NCI-H1436 (cell line): Measurements from ENCODE around the gene KRT76.
A peak's percentile ranks its signal among the peaks of the same experiment; 100 is the strongest.
"Not testable (repeated sequence)": the region's sequence is repeated elsewhere in the genome, so short reads cannot be mapped to it uniquely, and the experiment has no call there.

Source experiments
- DNase-seq: peaks from one replicate; lab custom pipeline; 2025; lab: John Stamatoyannopoulos, UW

KRT76 gene

DNA sequence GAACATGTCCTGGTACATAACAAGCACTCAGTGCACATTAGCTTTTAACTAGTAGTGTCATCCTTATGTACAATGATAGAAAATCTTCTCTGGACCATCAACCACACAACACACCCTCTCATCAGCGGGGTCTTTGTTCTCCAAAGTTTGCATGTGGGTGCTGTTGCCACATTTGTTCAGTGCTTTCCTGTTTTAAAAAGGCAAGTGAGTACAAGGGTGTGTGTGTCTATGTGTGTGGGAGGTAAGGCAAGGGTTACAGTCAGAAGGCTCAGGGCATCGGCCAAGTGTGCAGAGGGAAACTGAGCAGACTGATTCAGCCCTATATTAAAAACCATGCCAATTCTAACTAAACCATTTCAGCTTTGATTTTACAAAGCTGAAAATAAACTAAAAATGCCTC is 17.9 kb downstream of the KRT76 start:
- DNase-seq = no peak

- no peak for DNase-seq
Measured at GRCh38 chr12:52757449-52758176, 19.5 kb downstream of the KRT76 start.

DNA sequence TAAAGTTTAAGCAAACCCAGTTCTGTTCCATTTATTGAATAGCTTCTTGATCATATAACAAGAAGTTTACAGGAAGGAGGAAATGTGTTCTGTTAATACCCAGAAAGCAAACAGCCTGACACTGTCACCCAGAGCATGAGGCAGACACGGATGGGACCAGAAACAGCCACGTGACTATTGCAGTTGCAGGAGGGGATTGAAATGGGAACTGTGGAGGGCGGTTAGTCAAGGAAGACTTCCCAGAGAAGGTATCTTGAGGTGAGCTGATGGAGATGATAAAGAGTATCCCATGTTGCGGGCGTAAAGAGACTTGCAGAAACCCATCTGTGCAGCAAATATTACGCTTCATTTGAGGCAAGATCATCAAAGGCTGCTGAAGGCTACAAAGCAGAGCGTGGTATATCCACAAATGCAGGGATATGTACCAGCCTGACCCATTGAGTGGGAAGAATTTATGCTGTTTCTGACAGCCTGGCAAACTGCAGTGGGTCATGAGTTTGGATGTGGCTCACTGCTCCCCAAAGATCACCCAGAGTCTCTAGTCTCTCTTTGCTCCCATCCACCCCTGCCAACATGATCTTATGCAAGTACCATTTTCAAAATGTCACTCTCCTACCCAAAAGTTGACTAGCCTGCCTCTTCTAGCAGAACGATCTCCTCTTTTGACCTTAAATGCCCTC is 20.7 kb downstream of the KRT76 start:
- DNase-seq = no peak

- no peak for DNase-seq
Measured at GRCh38 chr12:52755533-52755932, 21.6 kb downstream of the KRT76 start.

DNA sequence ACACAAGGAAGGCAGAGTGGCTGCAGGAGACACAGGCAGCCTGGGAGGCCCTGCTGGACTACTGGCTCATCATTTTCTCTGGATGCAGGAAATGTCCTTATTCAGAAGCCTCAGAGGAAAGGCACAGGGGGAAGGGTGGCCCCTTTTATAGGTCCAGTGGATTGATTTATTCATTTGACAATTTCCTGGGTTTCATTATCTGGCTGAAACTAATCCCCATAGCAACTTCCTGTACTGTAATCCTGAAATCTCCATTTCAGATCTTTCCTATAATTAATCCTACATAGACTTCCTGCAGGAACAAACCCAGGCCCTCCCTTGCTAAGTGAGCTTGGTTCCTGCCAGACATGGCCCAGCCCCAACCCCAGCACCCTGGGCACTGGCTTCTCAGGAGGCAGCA is 23.0 kb downstream of the KRT76 start:
- no peak for DNase-seq

DNA sequence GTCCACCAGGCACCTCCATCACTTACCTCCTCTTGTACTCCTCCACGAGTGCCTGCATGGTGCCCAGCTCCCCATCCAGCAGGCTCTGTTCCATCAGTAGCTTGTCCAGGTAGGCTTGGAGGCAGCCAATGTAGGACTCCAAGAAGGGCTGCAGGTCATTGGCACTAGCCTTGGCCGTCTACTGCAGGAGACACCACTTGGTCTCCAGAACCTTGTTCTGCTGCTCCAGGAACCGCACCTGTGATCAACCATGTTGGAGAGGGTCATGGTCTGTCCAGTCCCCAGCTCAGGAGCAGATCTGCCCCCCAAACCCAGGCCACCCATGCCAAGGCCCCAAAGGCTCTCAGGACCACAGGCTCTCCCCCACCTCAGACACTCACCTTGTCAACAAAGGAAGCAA is 23.9 kb downstream of the KRT76 start:
- DNase-seq = no peak

- no peak for DNase-seq
Measured at GRCh38 chr12:52752516-52752915, 24.6 kb downstream of the KRT76 start.

DNA sequence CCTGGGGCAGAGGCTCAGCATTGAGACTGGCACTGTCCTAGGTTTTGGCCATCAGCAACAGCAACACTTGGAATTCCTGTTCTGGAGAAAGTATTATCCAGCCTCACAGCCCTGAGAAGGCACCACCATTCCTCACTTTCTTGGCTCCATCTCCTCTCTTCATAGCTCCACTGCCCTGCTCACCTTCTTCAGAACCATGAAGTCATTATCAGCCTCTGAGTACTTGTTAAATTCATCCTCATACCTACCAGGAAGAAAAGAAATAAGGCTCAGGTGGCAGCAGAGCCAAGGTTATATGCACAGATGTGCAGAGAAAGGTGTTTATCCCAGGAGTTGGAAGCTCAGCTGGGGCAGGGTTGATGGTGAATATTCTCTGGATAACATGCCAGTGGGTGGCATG is 25.4 kb downstream of the KRT76 start:
- DNase-seq = no peak

DNA sequence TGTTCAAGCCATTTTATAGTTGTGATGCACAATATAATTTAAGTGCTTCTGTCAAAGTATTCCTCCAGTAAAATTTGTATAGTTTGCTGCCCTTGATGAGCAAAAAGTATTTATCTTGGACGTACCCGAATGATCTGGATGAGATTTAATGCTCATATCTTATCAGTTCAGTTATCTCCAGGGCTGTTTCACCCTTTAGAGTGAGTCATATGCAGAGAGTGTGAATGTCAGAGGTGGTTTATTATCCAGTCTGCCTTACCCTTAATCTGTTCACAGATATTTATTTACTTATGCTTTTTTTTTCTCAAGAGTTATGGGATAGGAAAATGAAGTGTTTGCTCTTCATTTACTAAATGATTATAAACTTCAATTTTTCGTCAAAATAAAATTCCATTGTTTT is 26.6 kb downstream of the KRT76 start:
- not testable (repeated sequence) for DNase-seq

GRCh38 chr12:52749827-52750226 is 27.3 kb downstream of the KRT76 start:
- no peak for DNase-seq

DNA sequence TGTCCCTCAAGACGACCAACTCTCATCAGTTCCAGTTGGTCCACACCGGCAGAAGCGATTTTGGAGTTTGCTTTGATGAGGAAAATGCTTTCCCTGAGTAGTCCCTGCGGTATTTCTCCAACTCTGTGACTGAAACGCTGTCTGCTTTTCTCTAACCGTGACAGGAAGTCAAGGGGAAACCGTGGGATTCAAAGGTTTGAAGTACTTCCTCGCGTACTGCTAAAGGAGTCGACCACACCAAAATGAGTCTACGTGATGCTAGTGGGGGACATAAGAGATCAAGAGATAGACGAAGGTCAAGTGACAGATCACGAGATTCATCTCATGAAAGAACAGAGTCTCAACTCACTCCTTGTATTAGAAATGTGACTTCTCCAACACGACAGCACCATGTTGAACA is 28.6 kb downstream of the KRT76 start:
- DNase-seq = no peak

- DNase-seq = no peak
Measured at GRCh38 chr12:52745554-52745953, 31.6 kb downstream of the KRT76 start.

- no peak for DNase-seq
Measured at GRCh38 chr12:52744493-52745156, 32.5 kb downstream of the KRT76 start.

- no peak for DNase-seq
Measured at GRCh38 chr12:52742822-52743457, 34.2 kb downstream of the KRT76 start.

DNA sequence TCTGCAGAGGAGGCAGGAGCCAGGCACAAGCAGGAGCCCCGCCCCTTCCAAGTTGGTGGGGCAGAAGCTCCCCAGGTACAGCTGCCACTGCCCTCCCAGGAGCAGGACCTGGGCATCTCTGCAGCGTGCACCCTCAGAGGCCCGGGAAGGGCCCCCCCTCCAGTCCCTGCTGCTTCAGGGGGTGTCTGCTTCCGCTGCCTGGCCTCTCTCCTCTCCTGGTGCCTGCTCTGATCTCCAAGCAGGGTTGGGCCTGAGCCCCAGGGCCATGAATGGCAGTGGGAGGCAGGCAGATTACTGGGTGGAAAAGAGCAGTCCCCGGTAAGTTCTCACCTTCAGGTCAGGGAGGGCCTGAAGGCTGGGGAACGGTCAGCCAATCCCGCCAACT is 35.0 kb downstream of the KRT76 start:
- no peak for DNase-seq

DNA sequence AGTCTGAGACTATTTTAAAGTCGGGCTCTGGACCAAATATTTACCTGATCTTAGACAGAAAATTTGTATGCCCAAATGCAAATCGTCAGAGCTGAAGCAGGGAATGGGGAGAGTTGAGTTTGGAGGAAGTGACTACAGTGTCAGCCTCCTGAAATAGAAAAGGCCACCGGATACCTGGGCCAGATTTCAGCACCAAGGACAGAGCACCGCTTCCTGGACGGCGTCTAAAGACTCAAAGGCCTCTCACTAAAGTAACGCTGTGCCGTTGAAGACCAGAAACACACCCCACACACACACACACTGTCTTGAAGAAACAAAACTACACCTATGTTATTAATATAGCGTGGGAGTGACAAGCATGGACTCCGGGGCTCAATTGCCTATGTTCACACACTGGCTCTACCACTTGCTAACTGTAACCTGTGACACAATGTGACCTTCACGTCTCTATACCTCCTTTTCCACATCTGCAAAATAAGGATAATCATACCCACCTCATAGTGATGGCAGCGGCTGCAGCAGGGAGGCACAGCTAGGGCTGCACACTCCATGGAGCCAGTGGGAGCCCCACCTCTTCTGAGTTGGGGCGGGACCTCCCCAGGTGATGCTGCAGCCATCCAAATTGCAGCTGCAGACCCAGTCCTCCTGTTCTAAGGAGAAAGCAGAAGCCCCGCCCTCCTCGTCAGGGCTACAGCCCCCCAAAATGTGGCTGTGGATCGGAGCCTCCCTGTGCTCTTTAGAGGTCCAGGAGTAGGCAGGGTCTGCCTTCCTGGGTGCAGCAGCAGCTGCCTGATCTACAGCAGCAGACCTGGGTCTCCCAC is 35.6 kb downstream of the KRT76 start:
- DNase-seq = no peak

DNA sequence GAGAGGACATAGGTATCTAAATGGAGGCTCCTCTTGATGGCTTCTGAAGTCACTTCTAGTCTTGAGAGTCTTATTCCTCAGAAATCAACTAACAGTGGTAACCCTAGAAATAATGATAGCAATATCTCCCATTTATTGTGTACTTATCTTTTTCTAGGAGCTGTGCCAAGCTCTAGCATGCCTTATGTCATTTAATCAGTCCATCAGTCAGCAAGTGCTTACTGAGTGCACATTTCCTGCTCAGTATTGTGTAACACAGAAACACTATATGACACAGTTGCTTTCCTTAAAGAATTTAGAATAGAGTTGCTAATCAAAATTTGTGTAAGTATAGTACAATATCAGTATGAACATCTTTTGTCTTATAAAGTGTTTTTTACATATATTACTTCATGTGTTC is 36.6 kb downstream of the KRT76 start:
- peak; percentile 64 for DNase-seq

DNA sequence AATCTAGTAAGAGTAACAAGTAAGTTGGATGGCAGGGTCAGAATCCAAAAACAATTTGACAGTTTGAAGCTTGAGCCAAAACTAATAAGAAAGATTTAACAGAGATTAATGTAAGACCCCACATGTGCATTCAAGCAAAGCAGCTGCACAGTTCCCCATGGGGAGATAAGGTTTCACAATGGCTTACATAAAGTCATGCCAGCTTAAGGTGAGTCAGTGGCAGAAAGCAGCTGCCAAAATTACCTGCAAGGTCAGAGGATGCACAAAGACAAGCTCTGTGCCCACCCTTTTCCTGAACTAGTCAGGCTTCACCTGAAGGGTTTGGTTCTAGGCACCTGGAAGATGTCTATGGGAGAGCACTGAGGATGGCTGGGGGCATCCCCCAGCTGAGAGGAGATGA is 37.2 kb downstream of the KRT76 start:
- peak; percentile 9 for DNase-seq

DNA sequence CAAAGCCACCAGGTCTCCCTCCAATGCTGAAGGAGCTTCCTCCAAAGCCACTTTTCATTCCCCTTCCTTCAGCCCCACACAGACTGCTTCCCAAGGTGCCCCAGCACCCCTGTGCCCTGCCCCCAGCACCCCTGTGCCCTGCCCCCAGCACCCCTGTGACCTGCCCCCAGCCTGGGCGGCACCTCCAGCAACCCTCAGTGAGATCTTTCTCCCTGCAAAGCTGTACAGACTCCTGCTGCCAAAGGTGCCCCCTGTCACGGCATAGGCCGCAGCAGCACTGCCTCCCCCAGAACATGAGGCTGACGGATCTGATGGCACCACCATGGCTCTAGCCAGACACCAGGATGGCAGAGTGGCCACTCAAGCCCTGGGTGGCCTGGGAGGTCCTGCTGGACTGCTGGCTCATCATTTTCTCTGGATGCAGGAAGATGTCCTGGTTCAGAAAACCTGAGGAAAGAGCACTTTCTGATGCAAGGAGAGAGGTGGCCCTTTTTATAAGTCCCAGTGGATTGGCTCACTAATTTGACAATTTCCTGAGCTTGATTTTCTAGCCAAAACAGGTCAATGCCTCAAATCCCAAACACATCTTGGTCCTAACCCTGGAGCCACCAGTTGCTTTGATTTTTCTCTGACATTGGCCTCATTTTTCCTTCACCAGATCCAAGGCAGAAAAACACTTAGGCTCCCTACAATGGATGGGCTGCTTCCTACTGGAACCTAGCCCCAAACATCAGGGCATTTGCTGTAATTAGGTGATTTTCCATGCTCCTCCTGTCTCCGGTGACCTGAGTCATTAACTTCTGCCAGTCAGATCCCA is 41.1 kb downstream of the KRT76 start:
- DNase-seq = no peak

DNA sequence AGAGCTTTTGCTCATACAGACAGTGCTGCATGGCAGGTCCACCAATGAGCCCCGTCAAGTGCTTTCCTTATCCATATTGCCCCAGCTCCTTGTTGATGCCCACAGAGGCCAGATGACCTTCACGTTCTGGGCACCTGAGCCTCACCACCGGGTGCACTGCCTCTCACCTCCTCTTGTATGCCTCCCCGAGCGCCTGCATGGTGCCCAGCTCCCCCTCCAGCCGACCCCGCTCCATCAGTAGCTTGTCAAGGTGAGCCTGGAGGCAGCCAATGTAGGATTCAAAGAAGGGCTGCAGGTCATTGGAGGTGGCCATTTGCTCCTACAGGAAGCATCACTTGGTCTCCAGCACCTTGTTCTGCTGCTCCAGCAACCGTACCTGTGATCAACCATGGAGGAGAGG is 42.0 kb downstream of the KRT76 start:
- DNase-seq = no peak

DNA sequence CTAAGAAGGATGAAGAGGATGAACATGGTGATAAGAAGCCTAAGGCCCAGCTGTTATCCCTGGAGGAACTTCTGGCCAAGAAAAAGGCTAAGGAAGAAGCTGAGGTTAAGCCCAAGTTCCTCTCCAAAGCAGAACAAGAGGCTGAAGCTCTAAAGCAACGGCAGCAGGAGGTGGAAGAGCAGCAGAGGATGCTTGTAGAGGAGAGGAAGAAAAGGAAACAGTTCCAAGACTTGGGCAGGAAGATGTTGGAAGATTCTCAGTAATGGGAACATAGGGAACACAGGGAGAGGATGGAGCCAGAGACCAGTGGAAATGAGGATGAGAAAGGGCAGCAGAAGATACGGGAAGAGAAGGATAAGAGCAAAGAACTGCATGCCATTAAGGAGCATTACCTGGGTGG is 46.4 kb downstream of the KRT76 start:
- no peak for DNase-seq
